KMS-11 (cell line): ENCODE results near the gene C10orf62.

Experiments used
- H2AFZ ChIP-seq: fragments of 200-600 bp; sonication (generic); 2 replicates; pipeline ENCODE4 v1.6.1; 2016; ENCODE audit warnings: antibody characterized with exemption, mixed run types, low read depth
- H3K27ac ChIP-seq: fragments of 200-600 bp; sonication (generic); 2 replicates; pipeline ENCODE4 v1.6.1; 2016; ENCODE audit warnings: mild to moderate bottlenecking, mixed run types
- H3K27me3 ChIP-seq: fragments of 200-600 bp; sonication (generic); 2 replicates; pipeline ENCODE4 v1.6.1; 2017; ENCODE audit warnings: mild to moderate bottlenecking, low read depth, mixed run types, moderate library complexity; ENCODE audit not compliant: insufficient read depth
- H3K36me3 ChIP-seq: fragments of 200-600 bp; sonication (generic); 2 replicates; pipeline ENCODE4 v1.6.1; 2017; ENCODE audit warnings: mild to moderate bottlenecking, mixed run types; ENCODE audit not compliant: insufficient read depth
- H3K4me1 ChIP-seq: fragments of 200-600 bp; sonication (generic); 2 replicates; pipeline ENCODE4 v1.6.1; 2016; ENCODE audit warnings: mild to moderate bottlenecking, low read depth, mixed run types; ENCODE audit not compliant: poor library complexity, severe bottlenecking
- H3K4me2 ChIP-seq: fragments of 200-600 bp; sonication (generic); 2 replicates; pipeline ENCODE4 v1.7.0; 2016; ENCODE audit warnings: mild to moderate bottlenecking, mixed run types
- H3K4me3 ChIP-seq: fragments of 200-600 bp; sonication (generic); IDR thresholded peaks from 2 replicates; pipeline ENCODE4 v1.6.1; 2017; ENCODE audit warnings: low read depth, low read length, mixed read lengths; ENCODE audit not compliant: insufficient read depth
- H3K79me2 ChIP-seq: fragments of 200-600 bp; sonication (generic); 2 replicates; pipeline ENCODE4 v1.6.1; 2016; ENCODE audit warnings: low read depth, mixed run types; ENCODE audit not compliant: insufficient read depth
- H3K9ac ChIP-seq: fragments of 200-600 bp; sonication (generic); 2 replicates; pipeline ENCODE4 v1.6.1; 2016; ENCODE audit warnings: mild to moderate bottlenecking, mixed run types
- H4K20me1 ChIP-seq: fragments of 200-600 bp; sonication (generic); 2 replicates; pipeline ENCODE4 v1.6.1; 2016; ENCODE audit warnings: mild to moderate bottlenecking, mixed run types; ENCODE audit not compliant: insufficient read depth
- TF ChIP-seq, protein P1 (sequence below): fragments of 200-600 bp; sonication (generic); conservative IDR thresholded peaks from 2 replicates; pipeline ENCODE4 v1.6.1; 2017; ENCODE audit warnings: low read depth, mild to moderate bottlenecking, antibody characterized with exemption, low read length, moderate library complexity, mixed read lengths

Gene C10orf62

GRCh38 chr10:97584060-97584797, 5.3 kb upstream of the C10orf62 start, which contains the start of gene HOGA1:
Gene HOGA1, plus strand, starts transcription at chr10:97584389. Its CDS starts 315 bp downstream, at chr10:97584704.
- Histone ChIP-seq H3K4me2 (no peak within 1 kb of the TSS), H4K20me1 (no peaks in the 10 kb centered on the region), H3K36me3 (no peaks in the 10 kb centered on the region), H3K4me1 (no peaks in the 10 kb centered on the region), H3K27ac (no peak within 1 kb of the TSS), H3K79me2 (no peaks in the 10 kb centered on the region), H3K27me3 (no peaks in the 10 kb centered on the region), H3K9ac (no peak within 1 kb of the TSS), H2AFZ (no peak within 1 kb of the TSS), H3K4me3 (no peak within 1 kb of the TSS)
- TF ChIP-seq, protein P1, sequence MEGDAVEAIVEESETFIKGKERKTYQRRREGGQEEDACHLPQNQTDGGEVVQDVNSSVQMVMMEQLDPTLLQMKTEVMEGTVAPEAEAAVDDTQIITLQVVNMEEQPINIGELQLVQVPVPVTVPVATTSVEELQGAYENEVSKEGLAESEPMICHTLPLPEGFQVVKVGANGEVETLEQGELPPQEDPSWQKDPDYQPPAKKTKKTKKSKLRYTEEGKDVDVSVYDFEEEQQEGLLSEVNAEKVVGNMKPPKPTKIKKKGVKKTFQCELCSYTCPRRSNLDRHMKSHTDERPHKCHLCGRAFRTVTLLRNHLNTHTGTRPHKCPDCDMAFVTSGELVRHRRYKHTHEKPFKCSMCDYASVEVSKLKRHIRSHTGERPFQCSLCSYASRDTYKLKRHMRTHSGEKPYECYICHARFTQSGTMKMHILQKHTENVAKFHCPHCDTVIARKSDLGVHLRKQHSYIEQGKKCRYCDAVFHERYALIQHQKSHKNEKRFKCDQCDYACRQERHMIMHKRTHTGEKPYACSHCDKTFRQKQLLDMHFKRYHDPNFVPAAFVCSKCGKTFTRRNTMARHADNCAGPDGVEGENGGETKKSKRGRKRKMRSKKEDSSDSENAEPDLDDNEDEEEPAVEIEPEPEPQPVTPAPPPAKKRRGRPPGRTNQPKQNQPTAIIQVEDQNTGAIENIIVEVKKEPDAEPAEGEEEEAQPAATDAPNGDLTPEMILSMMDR: no peak

- H3K27me3 ChIP-seq: no peaks in the 10 kb centered on the region
- H3K4me2 ChIP-seq: no peak overlapping the region
- no peak overlapping the region for H3K9ac ChIP-seq
- H3K4me3 ChIP-seq: no peak overlapping the region
- no peaks in the 10 kb centered on the region for H3K4me1 ChIP-seq
- H3K27ac ChIP-seq: no peak overlapping the region
- no peaks in the 10 kb centered on the region for H3K79me2 ChIP-seq
- H3K36me3 ChIP-seq: no peaks in the 10 kb centered on the region
- TF ChIP-seq, protein P1: no peak
- no peak overlapping the region for H2AFZ ChIP-seq
- no peaks in the 10 kb centered on the region for H4K20me1 ChIP-seq
Observed at GRCh38 chr10:97584798-97585438, 4.6 kb upstream of the C10orf62 start.

DNA sequence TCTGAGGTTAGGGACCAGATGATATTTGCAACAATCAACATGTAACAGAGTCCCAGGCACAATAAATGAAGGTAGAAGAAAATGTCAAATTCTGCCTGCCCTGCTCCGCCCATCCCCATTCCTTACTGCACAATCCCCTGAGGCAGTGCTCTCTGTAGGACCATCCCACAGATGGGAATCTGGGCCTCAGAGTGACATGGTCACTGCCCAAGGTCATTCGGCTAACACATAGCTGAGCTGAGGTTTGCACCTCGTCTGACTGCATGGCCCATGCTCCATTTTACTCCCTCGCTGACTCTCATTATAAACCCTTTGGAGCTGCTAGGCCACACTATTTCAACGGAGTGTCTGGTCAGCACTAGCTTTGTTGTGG, 4.1 kb upstream of the C10orf62 start:
- no peak overlapping the region for H3K4me3 ChIP-seq
- TF ChIP-seq, protein P1: no peak
- H4K20me1 ChIP-seq: no peaks in the 10 kb centered on the region
- no peaks in the 10 kb centered on the region for H3K4me1 ChIP-seq
- no peak overlapping the region for H3K9ac ChIP-seq
- H3K36me3 ChIP-seq: no peaks in the 10 kb centered on the region
- H3K27ac ChIP-seq: no peak overlapping the region
- no peaks in the 10 kb centered on the region for H3K27me3 ChIP-seq
- H2AFZ ChIP-seq: no peak overlapping the region
- no peak overlapping the region for H3K4me2 ChIP-seq
- no peaks in the 10 kb centered on the region for H3K79me2 ChIP-seq

DNA sequence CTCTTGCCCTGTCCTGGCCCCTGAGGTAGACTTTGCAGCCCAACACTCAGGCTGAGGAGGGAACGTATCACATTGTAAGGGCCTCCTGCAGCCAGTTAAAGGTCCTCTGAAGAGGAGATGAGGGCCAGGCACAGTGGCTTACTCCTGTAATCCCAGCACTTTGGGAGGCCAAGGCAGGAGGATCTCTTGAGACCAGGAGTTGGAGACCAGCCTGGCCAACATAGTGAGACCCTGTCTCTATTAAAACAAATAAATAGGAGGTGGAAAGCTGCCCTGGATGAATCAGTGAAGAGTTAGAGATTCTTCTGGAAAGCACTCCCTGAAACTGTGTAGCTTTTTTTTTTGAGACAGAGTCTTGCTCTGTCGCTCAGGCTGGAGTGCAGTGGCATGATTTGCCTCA, 2.3 kb upstream of the C10orf62 start:
- no peak overlapping the region for H3K4me2 ChIP-seq
- no peak overlapping the region for H3K27ac ChIP-seq
- TF ChIP-seq, protein P1: no peak
- no peak overlapping the region for H3K9ac ChIP-seq
- H2AFZ ChIP-seq: no peak overlapping the region
- H4K20me1 ChIP-seq: no peaks in the 10 kb centered on the region
- no peaks in the 10 kb centered on the region for H3K79me2 ChIP-seq
- no peak overlapping the region for H3K4me3 ChIP-seq
- H3K4me1 ChIP-seq: no peaks in the 10 kb centered on the region
- H3K27me3 ChIP-seq: no peaks in the 10 kb centered on the region
- H3K36me3 ChIP-seq: no peaks in the 10 kb centered on the region
